Thyroid gland (tissue), 4 donors: ENCODE measurements around the gene TRPM1.

Experiments used
- CTCF ChIP-seq, 6 experiments: fragments of 200-600 bp in 3 of 6; fragments of 450-650 bp in 3 of 6; sonication (generic) in 3 of 6; IDR thresholded peaks; one replicate each; pipeline ENCODE4 v1.5.1; 2016 to 2019; ENCODE audit warnings: antibody characterized with exemption in 6 of 6, mild to moderate bottlenecking in 2 of 6, inconsistent platforms in 1 of 6, moderate library complexity in 1 of 6
- POLR2A ChIP-seq, 2 donors: fragments of 450-650 bp; IDR thresholded peaks; one replicate each; pipeline ENCODE4 v1.6.1; 2017; ENCODE audit warnings: antibody characterized with exemption in 2 of 2, mild to moderate bottlenecking in 2 of 2, moderate library complexity in 1 of 2

GRCh38 chr15:31149088-31149505 lies 47.6 kb upstream of the TRPM1 start:
- TF ChIP-seq CTCF (IDR thresholded peaks at IDR 0.05), result no peak
- no peak for TF ChIP-seq POLR2A (IDR thresholded peaks at IDR 0.05)
